ENCODE data around the gene TXNDC9. TPM values are rescaled to one million over a fixed set of nuclear protein-coding genes. Genes with fewer than 3 reads are reported as not detected.
"Not testable (repeated sequence)": the region's sequence is repeated elsewhere in the genome, so short reads cannot be mapped to it uniquely, and the experiment has no call there.

TXNDC9 gene
- total and polyA plus RNA-seq, 4 donors = 12.5 to 27.5 (median 20.9) TPM

GRCh38 chr2:99354825-99355224 lies 18.7 kb upstream of the TXNDC9 start:
- H3K4me1 ChIP-seq (ENCODE audit: control insufficient read depth in 4 of 4, insufficient read depth in 4 of 4, low read length in 3 of 4); H3K27ac ChIP-seq (ENCODE audit: low read depth in 1 of 2, low read length in 2 of 2); DNase-seq (ENCODE audit: low spot score); H3K9me3 ChIP-seq (ENCODE audit: control insufficient read depth in 4 of 4, low read length in 3 of 4); H3K9ac ChIP-seq (ENCODE audit: low read depth in 1 of 2, low read length in 2 of 2); H3K4me3 ChIP-seq (ENCODE audit: low read depth in 1 of 3, low read length in 3 of 3); H3K27me3 ChIP-seq (ENCODE audit: control insufficient read depth in 4 of 4, insufficient read depth in 4 of 4, low read length in 3 of 4); H3K36me3 ChIP-seq (ENCODE audit: control insufficient read depth in 4 of 4, insufficient read depth in 3 of 4, low read depth in 1 of 4, low read length in 3 of 4): not testable (repeated sequence)
- 95% methylated on average over 8 of the region's 8 CpGs for WGBS

GRCh38 chr2:99354070-99354469 lies 17.9 kb upstream of the TXNDC9 start:
- Histone ChIP-seq H3K9me3 (ENCODE audit: control insufficient read depth in 4 of 4, low read length in 3 of 4) (no peaks in the 10 kb centered on the region), H3K36me3 (ENCODE audit: control insufficient read depth in 4 of 4, insufficient read depth in 3 of 4, low read depth in 1 of 4, low read length in 3 of 4) (no peaks in the 10 kb centered on the region), H3K4me1 (ENCODE audit: control insufficient read depth in 4 of 4, insufficient read depth in 4 of 4, low read length in 3 of 4) (peaks cover 0 to 1% (median 0%) of the 10 kb centered on the region in 4 donors), H3K9ac (ENCODE audit: low read depth in 1 of 2, low read length in 2 of 2) (no peak overlapping the region), H3K27ac (ENCODE audit: low read depth in 1 of 2, low read length in 2 of 2) (no peak overlapping the region), H3K27me3 (ENCODE audit: control insufficient read depth in 4 of 4, insufficient read depth in 4 of 4, low read length in 3 of 4) (no peaks in the 10 kb centered on the region), H3K4me3 (ENCODE audit: low read depth in 1 of 3, low read length in 3 of 3) (no peak overlapping the region)
- WGBS = 95% methylated on average over 1 of the region's 1 CpG
- no peak for TF ChIP-seq TAF1 (conservative IDR thresholded peaks at IDR 0.05)
- TF ChIP-seq CTCF (IDR thresholded peaks at IDR 0.05; ENCODE audit: low read depth, low read length, missing input control) = no peak
- TF ChIP-seq RAD21 (IDR thresholded peaks at IDR 0.05) = no peak
- no peak for DNase-seq (ENCODE audit: low spot score)

DNA sequence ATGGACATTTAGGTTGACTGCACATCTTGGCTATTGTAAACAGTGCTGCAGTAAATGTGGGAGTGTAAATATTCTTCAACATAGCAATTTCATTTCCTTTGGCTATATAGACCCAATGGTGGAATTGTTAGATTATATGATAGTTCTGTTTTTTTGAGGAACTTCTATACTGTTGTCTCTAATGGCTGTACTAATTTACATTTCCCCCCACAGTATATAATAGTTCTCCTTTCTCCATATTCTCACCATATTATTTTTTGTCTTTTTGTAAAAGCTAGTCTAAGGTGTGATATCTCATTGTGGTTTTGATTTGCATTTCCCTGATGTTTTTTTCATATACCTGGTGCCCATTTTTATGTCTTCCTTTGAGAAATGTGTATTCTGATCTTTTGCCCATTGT lies 14.1 kb upstream of the TXNDC9 start:
- Histone ChIP-seq H3K9me3 (ENCODE audit: control insufficient read depth in 4 of 4, low read length in 3 of 4) (no peaks in the 10 kb centered on the region), H3K4me3 (ENCODE audit: low read depth in 1 of 3, low read length in 3 of 3) (no peak overlapping the region), H3K9ac (ENCODE audit: low read depth in 1 of 2, low read length in 2 of 2) (no peak overlapping the region), H3K27ac (ENCODE audit: low read depth in 1 of 2, low read length in 2 of 2) (no peak overlapping the region), H3K4me1 (ENCODE audit: control insufficient read depth in 4 of 4, insufficient read depth in 4 of 4, low read length in 3 of 4) (peaks cover 0 to 1% (median 0%) of the 10 kb centered on the region in 4 donors), H3K36me3 (ENCODE audit: control insufficient read depth in 4 of 4, insufficient read depth in 3 of 4, low read depth in 1 of 4, low read length in 3 of 4) (no peaks in the 10 kb centered on the region), H3K27me3 (ENCODE audit: control insufficient read depth in 4 of 4, insufficient read depth in 4 of 4, low read length in 3 of 4) (no peaks in the 10 kb centered on the region)
- TF ChIP-seq ATF3 (IDR thresholded peaks at IDR 0.05) (no peak), EGR1 (IDR thresholded peaks at IDR 0.05; ENCODE audit: low read depth in 2 of 2) (no peak), FOXA1 (IDR thresholded peaks at IDR 0.05) (no peak), CTCF (IDR thresholded peaks at IDR 0.05; ENCODE audit: low read depth, low read length, missing input control) (no peak)
- TF ChIP-seq, protein P1, sequence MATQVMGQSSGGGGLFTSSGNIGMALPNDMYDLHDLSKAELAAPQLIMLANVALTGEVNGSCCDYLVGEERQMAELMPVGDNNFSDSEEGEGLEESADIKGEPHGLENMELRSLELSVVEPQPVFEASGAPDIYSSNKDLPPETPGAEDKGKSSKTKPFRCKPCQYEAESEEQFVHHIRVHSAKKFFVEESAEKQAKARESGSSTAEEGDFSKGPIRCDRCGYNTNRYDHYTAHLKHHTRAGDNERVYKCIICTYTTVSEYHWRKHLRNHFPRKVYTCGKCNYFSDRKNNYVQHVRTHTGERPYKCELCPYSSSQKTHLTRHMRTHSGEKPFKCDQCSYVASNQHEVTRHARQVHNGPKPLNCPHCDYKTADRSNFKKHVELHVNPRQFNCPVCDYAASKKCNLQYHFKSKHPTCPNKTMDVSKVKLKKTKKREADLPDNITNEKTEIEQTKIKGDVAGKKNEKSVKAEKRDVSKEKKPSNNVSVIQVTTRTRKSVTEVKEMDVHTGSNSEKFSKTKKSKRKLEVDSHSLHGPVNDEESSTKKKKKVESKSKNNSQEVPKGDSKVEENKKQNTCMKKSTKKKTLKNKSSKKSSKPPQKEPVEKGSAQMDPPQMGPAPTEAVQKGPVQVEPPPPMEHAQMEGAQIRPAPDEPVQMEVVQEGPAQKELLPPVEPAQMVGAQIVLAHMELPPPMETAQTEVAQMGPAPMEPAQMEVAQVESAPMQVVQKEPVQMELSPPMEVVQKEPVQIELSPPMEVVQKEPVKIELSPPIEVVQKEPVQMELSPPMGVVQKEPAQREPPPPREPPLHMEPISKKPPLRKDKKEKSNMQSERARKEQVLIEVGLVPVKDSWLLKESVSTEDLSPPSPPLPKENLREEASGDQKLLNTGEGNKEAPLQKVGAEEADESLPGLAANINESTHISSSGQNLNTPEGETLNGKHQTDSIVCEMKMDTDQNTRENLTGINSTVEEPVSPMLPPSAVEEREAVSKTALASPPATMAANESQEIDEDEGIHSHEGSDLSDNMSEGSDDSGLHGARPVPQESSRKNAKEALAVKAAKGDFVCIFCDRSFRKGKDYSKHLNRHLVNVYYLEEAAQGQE (IDR thresholded peaks at IDR 0.05) = no peak
- no peak for DNase-seq (ENCODE audit: low spot score)

All from liver (tissue), 9 donors.